HG02798 (cell line): ENCODE measurements around the gene ABCA3.
A peak's percentile ranks its signal among the peaks of the same experiment; 100 is the strongest.
"Not testable (repeated sequence)": the region's sequence is repeated elsewhere in the genome, so short reads cannot be mapped to it uniquely, and the experiment has no call there.

Experiments
- ATAC-seq: cut with Tn5 transposase; IDR thresholded peaks from one replicate; pipeline ENCODE4 v1.9.1; 2021; ENCODE audit warnings: mild to moderate bottlenecking; ENCODE audit not compliant: unreplicated experiment, poor library complexity

Gene ABCA3

GRCh38 chr16:2263026-2263425, 77.5 kb downstream of the ABCA3 start:
- not testable (repeated sequence) for ATAC-seq

GRCh38 chr16:2260250-2260649, 80.3 kb downstream of the ABCA3 start:
- no peak for ATAC-seq

- ATAC-seq, result not testable (repeated sequence)
Observed at GRCh38 chr16:2258530-2258929, 82.0 kb downstream of the ABCA3 start.

GRCh38 chr16:2257726-2258125, 82.8 kb downstream of the ABCA3 start:
- no peak for ATAC-seq

- no peak for ATAC-seq
Observed at GRCh38 chr16:2256531-2257140, 83.9 kb downstream of the ABCA3 start.

- ATAC-seq, result no peak
Observed at GRCh38 chr16:2253293-2253692, 87.2 kb downstream of the ABCA3 start.

GRCh38 chr16:2252806-2253148, 87.8 kb downstream of the ABCA3 start:
- no peak for ATAC-seq

- ATAC-seq, result peak; percentile 94
Observed at GRCh38 chr16:2251296-2252111, 89.0 kb downstream of the ABCA3 start, which contains the start of gene ECI1. TSS of gene ECI1 (minus strand) at chr16:2251587. CDS start at chr16:2251566, 21 bp downstream.

GRCh38 chr16:2250652-2251295, 89.8 kb downstream of the ABCA3 start:
- no peak for ATAC-seq

- ATAC-seq, result no peak
Observed at GRCh38 chr16:2246301-2246885, 94.1 kb downstream of the ABCA3 start.

GRCh38 chr16:2244926-2245795, 95.4 kb downstream of the ABCA3 start:
- no peak for ATAC-seq

GRCh38 chr16:2244301-2244700, 96.2 kb downstream of the ABCA3 start:
- ATAC-seq, result no peak

GRCh38 chr16:2243781-2244180, 96.7 kb downstream of the ABCA3 start:
- no peak for ATAC-seq

GRCh38 chr16:2243031-2243528, 97.4 kb downstream of the ABCA3 start:
- no peak for ATAC-seq

GRCh38 chr16:2242598-2242997, 97.9 kb downstream of the ABCA3 start:
- ATAC-seq, result no peak

GRCh38 chr16:2240331-2240730, 100.2 kb downstream of the ABCA3 start:
- ATAC-seq, result not testable (repeated sequence)

GRCh38 chr16:2238838-2239675, 101.5 kb downstream of the ABCA3 start:
- no peak for ATAC-seq

- ATAC-seq, result no peak
Observed at GRCh38 chr16:2238150-2238837, 102.2 kb downstream of the ABCA3 start.
